ENCODE data around the gene SND1.

Gene SND1

GRCh38 chr7:127776776-127777386, 124.9 kb downstream of the SND1 start:
- no peak for DNase-seq

DNA sequence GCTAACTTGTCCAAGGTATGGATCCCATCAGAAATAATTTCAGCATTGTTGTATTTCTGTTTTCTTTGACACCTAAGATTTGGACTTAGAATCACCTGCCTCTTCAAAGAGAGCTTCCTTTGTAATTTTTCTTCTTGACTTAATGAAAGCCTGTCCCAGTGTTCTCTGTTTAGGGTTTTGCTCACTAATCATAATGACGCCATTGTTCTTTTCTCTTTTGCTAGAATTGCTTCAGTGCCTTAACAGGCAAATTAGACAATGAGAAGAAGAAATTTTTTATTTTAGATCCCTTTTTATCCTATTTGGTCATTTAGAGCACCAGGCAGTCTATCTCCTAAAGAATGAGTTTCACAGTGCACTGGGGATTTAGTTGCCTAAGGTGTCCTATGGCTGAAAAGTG, 128.5 kb downstream of the SND1 start:
- DNase-seq, result no peak

- DNase-seq, result no peak
Measured at GRCh38 chr7:127781081-127781480, 129.1 kb downstream of the SND1 start.

DNA sequence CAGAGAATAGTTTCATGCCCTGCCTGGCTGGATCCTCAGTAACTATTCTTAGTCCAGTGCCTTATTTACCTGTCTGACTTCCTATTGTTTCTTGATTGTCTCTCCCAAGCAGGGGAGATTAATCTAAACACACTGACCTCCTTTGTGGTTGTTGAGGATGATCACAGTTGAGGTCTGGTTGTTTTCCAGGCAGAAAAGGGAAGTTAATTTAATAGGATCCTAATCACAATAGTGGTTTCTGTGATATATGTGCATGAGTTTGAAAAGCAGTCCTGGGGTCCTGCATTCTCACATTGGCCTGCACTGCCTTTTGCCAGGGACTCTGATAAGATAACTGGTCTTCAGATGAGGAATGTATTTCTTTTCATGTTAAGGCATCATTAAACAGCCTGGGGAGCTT, 130.1 kb downstream of the SND1 start:
- DNase-seq, result no peak

DNA sequence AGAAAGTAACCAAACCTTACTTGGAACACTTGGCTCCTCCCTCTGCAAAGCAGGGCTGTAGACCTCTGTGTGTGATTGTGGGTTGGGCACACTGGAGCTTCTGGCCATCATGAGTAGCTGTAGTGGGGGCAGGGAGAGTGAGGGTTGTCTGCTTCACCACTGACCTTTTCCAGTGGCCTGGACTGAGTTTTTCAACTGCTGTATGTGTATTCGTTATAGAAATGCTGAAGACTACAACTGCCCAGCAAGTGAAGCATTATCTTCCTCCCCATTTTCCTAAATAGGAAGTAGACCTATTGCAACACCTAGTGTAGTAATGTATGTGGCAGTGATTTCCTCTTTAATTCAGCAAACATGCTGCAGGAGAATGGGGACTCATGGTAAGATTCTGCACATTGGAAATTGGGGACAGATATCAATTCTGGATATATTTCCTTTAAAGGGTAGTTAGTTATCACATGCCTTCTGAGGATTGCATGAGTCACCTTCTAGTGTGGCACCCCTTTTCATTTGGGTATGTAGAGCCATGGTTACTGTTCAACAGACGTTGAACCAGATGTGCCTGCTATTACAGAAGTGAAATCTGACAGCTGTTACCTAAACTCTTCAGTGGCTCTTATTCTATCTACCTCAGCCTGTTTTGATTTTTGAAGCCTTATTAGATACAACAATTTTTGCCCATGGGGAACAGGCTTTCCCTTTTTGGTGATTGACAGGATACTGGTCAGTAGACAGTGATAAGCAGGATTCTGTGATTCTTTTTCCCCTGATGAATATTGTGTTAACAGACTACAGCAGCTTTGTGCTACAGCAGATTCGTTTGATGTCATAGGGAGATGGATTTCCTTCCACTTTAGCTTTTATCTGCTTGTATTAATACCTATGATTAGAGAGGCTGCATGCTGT, 130.9 kb downstream of the SND1 start:
- DNase-seq, result no peak

DNA sequence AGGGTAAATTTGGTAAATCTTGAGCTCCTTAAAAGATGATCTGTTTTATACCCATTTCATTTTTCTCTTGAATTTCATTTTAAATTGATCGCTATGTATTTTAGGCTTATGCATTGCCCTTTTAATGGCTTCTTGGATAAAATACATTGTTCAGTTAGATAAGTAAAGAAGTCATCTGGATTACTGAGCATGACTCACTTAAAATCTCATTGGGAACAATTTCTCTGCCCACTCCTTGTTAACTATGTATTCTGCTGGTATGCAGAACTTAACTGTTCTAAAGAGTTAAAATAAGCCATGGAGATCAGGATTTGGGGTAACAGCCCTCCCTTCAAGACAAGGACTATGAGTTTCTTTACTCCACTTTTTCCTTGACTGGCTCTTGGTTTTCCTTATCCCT, 134.2 kb downstream of the SND1 start:
- no peak for DNase-seq

DNA sequence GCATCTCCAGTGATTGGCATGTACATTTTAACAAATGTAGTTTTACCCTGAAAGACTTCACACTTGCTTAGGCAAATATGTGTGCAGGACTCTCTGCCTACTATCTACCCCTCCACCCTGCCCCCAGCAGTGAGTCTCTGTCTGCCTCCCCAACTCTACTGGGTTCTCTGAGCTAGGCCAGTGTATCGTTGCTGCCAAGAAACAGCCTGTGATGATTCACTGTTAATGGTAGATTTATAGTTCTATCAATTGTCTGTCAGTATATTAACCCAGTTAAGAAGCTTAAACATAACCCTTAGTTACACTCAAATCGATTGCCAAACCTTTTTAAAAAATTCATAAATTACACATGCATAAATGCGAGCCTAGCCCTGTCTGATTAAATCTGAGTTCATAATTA, 137.0 kb downstream of the SND1 start:
- no peak for DNase-seq

- DNase-seq, result no peak
Measured at GRCh38 chr7:127791446-127792189, 139.6 kb downstream of the SND1 start.

GRCh38 chr7:127792528-127793342, 140.7 kb downstream of the SND1 start:
- DNase-seq, result peak; percentile 65

GRCh38 chr7:127793582-127793981, 141.6 kb downstream of the SND1 start:
- no peak for DNase-seq

GRCh38 chr7:127794136-127794535, 142.1 kb downstream of the SND1 start:
- no peak for DNase-seq

DNA sequence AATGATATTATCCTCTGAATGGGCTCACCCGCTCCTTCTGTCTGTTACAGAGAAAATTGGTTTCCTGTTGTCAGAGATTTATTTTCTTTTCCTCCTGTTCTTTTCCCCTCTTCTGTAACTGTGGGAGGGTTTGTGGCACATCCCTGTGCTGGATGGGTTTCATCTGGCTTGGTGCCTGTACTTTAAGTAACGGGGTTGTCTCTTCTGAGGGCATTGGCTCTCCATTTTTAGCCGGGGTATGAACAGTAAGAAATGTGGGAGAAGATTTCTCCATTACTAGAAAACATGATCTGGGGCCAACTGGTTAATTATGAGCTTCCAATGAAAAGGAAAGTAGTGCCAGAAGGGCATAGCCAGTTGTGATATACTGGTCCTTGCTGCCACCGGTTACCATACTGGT, 142.6 kb downstream of the SND1 start:
- DNase-seq, result no peak

DNA sequence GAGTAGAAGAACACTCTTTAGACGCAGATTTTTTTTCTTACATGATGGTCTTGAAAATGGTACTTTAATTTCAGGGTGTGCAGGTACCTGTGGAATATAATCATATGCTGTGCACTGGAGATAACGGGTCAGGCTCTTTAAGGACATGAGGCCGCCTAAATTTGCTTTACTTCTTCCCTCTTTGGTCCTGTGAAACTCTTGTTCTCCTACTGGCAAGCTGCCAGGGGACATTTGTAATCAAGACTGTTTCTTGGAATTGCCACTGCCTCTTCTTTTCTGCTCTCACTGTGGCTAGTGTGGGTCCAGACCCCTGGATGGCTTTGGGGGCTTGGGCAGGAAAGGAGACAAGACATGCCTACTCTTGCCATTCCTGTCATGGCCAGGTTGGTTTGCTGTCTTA, 146.0 kb downstream of the SND1 start:
- DNase-seq, result no peak

DNA sequence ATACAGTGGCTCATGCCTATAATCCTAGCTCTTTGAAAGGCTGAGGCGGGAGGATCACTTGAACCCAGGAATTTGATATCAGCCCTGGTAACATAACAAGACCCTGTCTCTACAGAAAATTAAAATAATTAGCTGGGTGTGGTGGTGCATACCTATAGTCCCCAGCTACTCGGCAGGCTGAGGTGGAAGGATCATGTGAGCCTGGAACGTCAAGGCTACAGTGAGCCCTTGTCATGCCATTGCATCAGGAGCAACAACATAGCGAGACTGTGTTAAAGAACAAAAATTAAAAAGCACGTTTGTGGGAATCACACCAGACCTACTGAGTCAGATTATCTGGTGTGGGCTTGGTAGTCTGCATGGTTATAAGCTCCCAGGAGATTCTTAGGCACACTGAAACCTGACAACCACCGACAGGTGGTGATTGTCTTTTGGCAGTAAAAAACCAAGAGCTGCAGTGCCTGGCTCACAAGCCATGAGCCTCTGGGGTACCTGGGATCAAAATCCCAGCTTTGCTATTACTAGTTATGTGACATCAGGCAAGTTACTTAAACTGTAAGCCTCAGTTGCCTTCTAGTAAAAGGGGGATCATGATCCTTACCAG, 146.9 kb downstream of the SND1 start:
- DNase-seq, result no peak

- DNase-seq, result no peak
Measured at GRCh38 chr7:127799535-127800305, 147.7 kb downstream of the SND1 start.

- no peak for DNase-seq
Measured at GRCh38 chr7:127802845-127803244, 150.9 kb downstream of the SND1 start.

- no peak for DNase-seq
Measured at GRCh38 chr7:127803626-127804025, 151.6 kb downstream of the SND1 start.

DNA sequence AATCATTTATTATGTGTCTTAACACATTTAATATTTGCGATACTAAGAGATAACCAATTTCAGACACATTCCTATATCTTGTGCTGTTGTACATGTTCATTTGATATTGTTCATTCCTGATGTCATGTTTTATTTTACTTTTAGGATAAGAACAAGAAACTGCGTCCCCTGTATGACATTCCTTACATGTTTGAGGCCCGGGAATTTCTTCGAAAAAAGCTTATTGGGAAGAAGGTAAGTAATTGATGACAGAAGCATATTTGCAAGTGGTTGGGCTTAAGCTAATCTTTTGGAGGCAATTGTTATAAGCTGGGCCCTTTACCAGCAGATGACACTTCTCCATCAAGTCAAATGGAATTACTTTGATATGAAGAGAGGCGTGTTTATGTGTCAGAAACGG, 155.3 kb downstream of the SND1 start:
- DNase-seq, result no peak

DNA sequence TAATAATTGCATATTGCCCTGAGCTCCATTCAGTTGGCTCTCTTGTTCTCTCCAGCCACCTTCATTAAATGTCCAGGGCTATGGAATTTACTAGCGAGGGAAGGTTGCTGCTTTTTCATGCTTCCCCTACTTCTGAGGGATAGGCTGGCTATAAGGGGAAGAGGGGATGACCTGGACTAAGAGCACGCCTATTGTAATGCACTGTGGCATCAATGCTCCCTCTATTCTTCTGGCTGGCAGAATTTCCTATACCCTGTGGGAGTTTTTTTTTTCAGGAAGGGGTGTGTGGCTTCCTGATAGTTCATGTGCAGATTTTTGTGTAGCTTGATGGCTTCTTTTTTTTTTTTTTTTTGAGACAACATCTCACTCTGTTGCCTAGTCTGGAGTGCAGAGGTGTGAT, 155.8 kb downstream of the SND1 start:
- DNase-seq, result no peak

- no peak for DNase-seq
Measured at GRCh38 chr7:127809261-127809702, 157.3 kb downstream of the SND1 start.

DNA sequence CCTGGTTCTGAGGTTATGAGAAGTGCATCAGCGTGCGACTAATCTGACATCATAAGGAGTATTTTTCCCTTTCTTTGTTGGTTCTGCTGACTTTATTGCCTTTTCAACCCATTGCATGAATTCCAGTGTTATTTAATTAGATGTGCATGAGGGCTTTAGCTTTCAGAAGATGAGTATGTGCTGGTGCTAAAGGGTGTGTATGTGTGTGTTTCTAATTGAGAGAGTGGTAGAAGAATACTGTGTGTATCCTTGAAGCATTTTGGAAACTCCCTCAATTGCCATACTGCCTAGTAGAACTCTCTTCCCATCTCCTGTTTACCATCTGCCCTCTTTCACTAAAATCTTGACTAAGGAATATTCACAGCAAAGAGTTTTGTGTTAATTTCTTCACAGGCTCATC, 158.1 kb downstream of the SND1 start:
- no peak for DNase-seq
